Urinary bladder (tissue), 4 donors: ENCODE results near the gene HOXD11. TPM values are rescaled to one million over a fixed set of nuclear protein-coding genes. Genes with fewer than 3 reads are reported as not detected.

Experiments
- DNase-seq: peaks from one replicate; pipeline ENCODE4 v3.0.0-alpha.2; 2015; ENCODE audit errors: extremely low spot score
- H3K27ac ChIP-seq: one replicate; pipeline ENCODE4 v1.5.1; 2013; ENCODE audit warnings: low read depth, mild to moderate bottlenecking, moderate library complexity
- H3K36me3 ChIP-seq: one replicate; pipeline ENCODE4 v1.6.1; 2013; ENCODE audit warnings: mild to moderate bottlenecking, moderate library complexity; ENCODE audit not compliant: insufficient read depth
- H3K4me1 ChIP-seq: one replicate; pipeline ENCODE4 v1.6.1; 2013; ENCODE audit warnings: mild to moderate bottlenecking, moderate library complexity; ENCODE audit not compliant: insufficient read depth
- H3K4me3 ChIP-seq: one replicate; pipeline ENCODE4 v1.5.1; 2013; ENCODE audit warnings: low read depth, low read length
- WGBS: extraction: QIAGEN DNeasy Blood & Tissue Kit; methylation state at CpG from one replicate; pipeline ENCODE4 v1.1.7; 2013; 5-methylcytosine and 5-hydroxymethylcytosine counted together
- polyA plus RNA-seq: library from polyadenylated mRNA; stranded (reverse); fragments of 200-250 nt; gene quantifications from one replicate; pipeline ENCODE4 v1.2.3, GENCODE V29; 2013
- total RNA-seq: library from RNA; depleted of rRNA; stranded (reverse); fragments of >200 nt; gene quantifications from one replicate; pipeline ENCODE4 v1.2.3, GENCODE V29; 2014
- donor health status: healthy with polysubstance abuse.
- donor health status: healthy.

The HOXD11 gene
- total and polyA plus RNA-seq, 2 donors: 3.3 to 6.0 TPM

GRCh38 chr2:176140513-176141317 is 33.6 kb downstream of the HOXD11 start:
- no peak for DNase-seq
- 8% methylated on average over 48 of the region's 48 CpGs for WGBS
- H3K4me1 ChIP-seq: no peaks in the 10 kb centered on the region

GRCh38 chr2:176142281-176142680 is 35.2 kb downstream of the HOXD11 start:
- no peak overlapping the region for H3K27ac ChIP-seq
- H3K4me3 ChIP-seq: no peak overlapping the region
- 86% methylated on average over 2 of the region's 2 CpGs for WGBS
- H3K36me3 ChIP-seq: no peaks in the 10 kb centered on the region
- DNase-seq: no peak
- H3K4me1 ChIP-seq: no peaks in the 10 kb centered on the region

More at GRCh38 chr2:176140513-176141317, 33.6 kb downstream of the HOXD11 start:
- H3K36me3 ChIP-seq: no peaks in the 10 kb centered on the region
- peak overlapping the region; percentile 40 for H3K4me3 ChIP-seq
- H3K27ac ChIP-seq: no peak overlapping the region

- WGBS: 70% methylated on average over 4 of the region's 4 CpGs
These were observed 38.2 kb downstream of the HOXD11 start for GRCh38 chr2:176145085-176145969.

GRCh38 chr2:176146101-176146500 is 39.0 kb downstream of the HOXD11 start:
- no peak overlapping the region for H3K27ac ChIP-seq
- DNase-seq: no peak
- H3K36me3 ChIP-seq: no peaks in the 10 kb centered on the region
- 28% methylated on average over 6 of the region's 6 CpGs for WGBS
- no peak overlapping the region for H3K4me3 ChIP-seq
- no peaks in the 10 kb centered on the region for H3K4me1 ChIP-seq

More at GRCh38 chr2:176145085-176145969, 38.2 kb downstream of the HOXD11 start:
- DNase-seq: no peak
- H3K4me1 ChIP-seq: no peaks in the 10 kb centered on the region
- no peak overlapping the region for H3K27ac ChIP-seq
- no peak overlapping the region for H3K4me3 ChIP-seq
- H3K36me3 ChIP-seq: no peaks in the 10 kb centered on the region

- DNase-seq: no peak
- Histone ChIP-seq H3K4me1 (no peaks in the 10 kb centered on the region), H3K36me3 (no peaks in the 10 kb centered on the region), H3K4me3 (no peak overlapping the region), H3K27ac (no peak overlapping the region)
These were observed 39.6 kb downstream of the HOXD11 start for GRCh38 chr2:176146645-176147044.

GRCh38 chr2:176147210-176147799 is 40.2 kb downstream of the HOXD11 start:
- Histone ChIP-seq H3K4me3 (no peak overlapping the region), H3K27ac (no peak overlapping the region), H3K4me1 (no peaks in the 10 kb centered on the region), H3K36me3 (no peaks in the 10 kb centered on the region)
- 43% methylated on average over 32 of the region's 32 CpGs for WGBS
- no peak for DNase-seq

GRCh38 chr2:176147800-176148496 is 40.9 kb downstream of the HOXD11 start:
- Histone ChIP-seq H3K4me1 (no peaks in the 10 kb centered on the region), H3K27ac (no peak overlapping the region), H3K36me3 (no peaks in the 10 kb centered on the region), H3K4me3 (no peak overlapping the region)
- WGBS: 37% methylated on average over 31 of the region's 31 CpGs
- DNase-seq: no peak

GRCh38 chr2:176148751-176149421 is 41.8 kb downstream of the HOXD11 start:
- WGBS: 60% methylated on average over 11 of the region's 11 CpGs
- DNase-seq: no peak
- Histone ChIP-seq H3K4me3 (no peak overlapping the region), H3K27ac (no peak overlapping the region), H3K36me3 (no peaks in the 10 kb centered on the region), H3K4me1 (no peaks in the 10 kb centered on the region)

- no peak overlapping the region for H3K27ac ChIP-seq
- H3K36me3 ChIP-seq: no peaks in the 10 kb centered on the region
- DNase-seq: no peak
- WGBS: 48% methylated on average over 22 of the region's 22 CpGs
- no peaks in the 10 kb centered on the region for H3K4me1 ChIP-seq
- H3K4me3 ChIP-seq: no peak overlapping the region
These were observed 42.4 kb downstream of the HOXD11 start for GRCh38 chr2:176149481-176149938.

- H3K4me1 ChIP-seq: no peaks in the 10 kb centered on the region
- H3K27ac ChIP-seq: no peak overlapping the region
- WGBS: 51% methylated on average over 24 of the region's 24 CpGs
- no peaks in the 10 kb centered on the region for H3K36me3 ChIP-seq
- no peak overlapping the region for H3K4me3 ChIP-seq
- DNase-seq: no peak
These were observed 43.0 kb downstream of the HOXD11 start for GRCh38 chr2:176149939-176150583.

GRCh38 chr2:176150584-176151441 is 43.7 kb downstream of the HOXD11 start:
- H3K4me3 ChIP-seq: no peak overlapping the region
- WGBS: 65% methylated on average over 14 of the region's 14 CpGs
- no peak overlapping the region for H3K27ac ChIP-seq
- no peak for DNase-seq
- H3K4me1 ChIP-seq: no peaks in the 10 kb centered on the region
- H3K36me3 ChIP-seq: no peaks in the 10 kb centered on the region
